GM06990 (cell line): ENCODE data around the gene WDR45.

Experiments
- DNase-seq: peaks from one replicate; pipeline ENCODE4 v3.0.0-alpha.2; 2011; ENCODE audit not compliant: insufficient read length; ENCODE audit errors: extremely low read depth
- H3K27me3 ChIP-seq: replicated peaks from 2 replicates; pipeline ENCODE4 v1.6.0; 2011; ENCODE audit warnings: low read length; ENCODE audit not compliant: control insufficient read depth, insufficient read depth
- H3K36me3 ChIP-seq: 2 replicates; pipeline ENCODE4 v1.5.1; 2011; ENCODE audit warnings: low read length; ENCODE audit not compliant: control insufficient read depth, insufficient read depth
- H3K4me3 ChIP-seq: replicated peaks from 2 replicates; pipeline ENCODE4 v1.5.1; 2011; ENCODE audit warnings: low read depth, mild to moderate bottlenecking, control low read depth, low read length
- TF ChIP-seq, protein P1 (sequence below): IDR thresholded peaks from 2 replicates; pipeline ENCODE4 v1.5.1; 2011; ENCODE audit warnings: low read length, control low read depth, mild to moderate bottlenecking, inconsistent platforms; ENCODE audit not compliant: insufficient read depth, poor library complexity, severe bottlenecking

The WDR45 gene

GRCh38 chrX:49089553-49089952, 9.9 kb upstream of the WDR45 start:
- TF ChIP-seq, protein P1, sequence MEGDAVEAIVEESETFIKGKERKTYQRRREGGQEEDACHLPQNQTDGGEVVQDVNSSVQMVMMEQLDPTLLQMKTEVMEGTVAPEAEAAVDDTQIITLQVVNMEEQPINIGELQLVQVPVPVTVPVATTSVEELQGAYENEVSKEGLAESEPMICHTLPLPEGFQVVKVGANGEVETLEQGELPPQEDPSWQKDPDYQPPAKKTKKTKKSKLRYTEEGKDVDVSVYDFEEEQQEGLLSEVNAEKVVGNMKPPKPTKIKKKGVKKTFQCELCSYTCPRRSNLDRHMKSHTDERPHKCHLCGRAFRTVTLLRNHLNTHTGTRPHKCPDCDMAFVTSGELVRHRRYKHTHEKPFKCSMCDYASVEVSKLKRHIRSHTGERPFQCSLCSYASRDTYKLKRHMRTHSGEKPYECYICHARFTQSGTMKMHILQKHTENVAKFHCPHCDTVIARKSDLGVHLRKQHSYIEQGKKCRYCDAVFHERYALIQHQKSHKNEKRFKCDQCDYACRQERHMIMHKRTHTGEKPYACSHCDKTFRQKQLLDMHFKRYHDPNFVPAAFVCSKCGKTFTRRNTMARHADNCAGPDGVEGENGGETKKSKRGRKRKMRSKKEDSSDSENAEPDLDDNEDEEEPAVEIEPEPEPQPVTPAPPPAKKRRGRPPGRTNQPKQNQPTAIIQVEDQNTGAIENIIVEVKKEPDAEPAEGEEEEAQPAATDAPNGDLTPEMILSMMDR, result no peak

DNA sequence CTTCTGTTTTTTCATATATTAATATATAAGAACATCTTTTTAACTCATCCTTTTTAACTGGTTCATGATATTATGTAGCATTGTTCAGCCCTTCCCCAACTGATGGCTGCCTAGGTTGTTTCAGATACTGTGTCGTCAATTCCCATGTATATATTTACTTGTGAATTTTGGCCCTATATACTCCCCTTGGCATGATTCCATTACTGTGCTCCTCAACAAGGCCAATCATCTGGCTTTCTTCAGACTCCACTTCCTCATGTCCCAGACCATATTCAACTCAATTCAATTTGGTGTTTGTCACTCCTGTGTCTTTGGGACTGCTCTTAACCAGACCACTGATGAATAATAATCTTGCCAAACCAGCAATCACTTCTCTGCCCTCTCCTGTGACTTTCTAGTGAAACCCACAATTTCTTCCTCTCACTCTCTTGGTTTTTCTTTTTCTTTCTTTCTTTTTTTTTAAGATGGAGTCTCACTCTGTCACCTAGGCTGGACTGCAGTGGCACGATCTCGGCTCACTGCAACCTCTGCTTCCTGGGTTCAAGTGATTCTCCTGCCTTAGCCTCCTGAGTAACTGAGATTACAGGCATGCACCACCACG, 2.7 kb upstream of the WDR45 start:
- DNase-seq, result no peak
- no peak overlapping the region for H3K4me3 ChIP-seq
- TF ChIP-seq, protein P1, result no peak
- H3K36me3 ChIP-seq, result no peaks in the 10 kb centered on the region; the same call in 1 of the 2 replicates
- no peaks in the 10 kb centered on the region for H3K27me3 ChIP-seq

More at GRCh38 chrX:49089553-49089952, 9.9 kb upstream of the WDR45 start:
- no peak overlapping the region for H3K4me3 ChIP-seq
- H3K36me3 ChIP-seq, result no peaks in the 10 kb centered on the region
- H3K27me3 ChIP-seq, result no peaks in the 10 kb centered on the region
- no peak for DNase-seq

DNA sequence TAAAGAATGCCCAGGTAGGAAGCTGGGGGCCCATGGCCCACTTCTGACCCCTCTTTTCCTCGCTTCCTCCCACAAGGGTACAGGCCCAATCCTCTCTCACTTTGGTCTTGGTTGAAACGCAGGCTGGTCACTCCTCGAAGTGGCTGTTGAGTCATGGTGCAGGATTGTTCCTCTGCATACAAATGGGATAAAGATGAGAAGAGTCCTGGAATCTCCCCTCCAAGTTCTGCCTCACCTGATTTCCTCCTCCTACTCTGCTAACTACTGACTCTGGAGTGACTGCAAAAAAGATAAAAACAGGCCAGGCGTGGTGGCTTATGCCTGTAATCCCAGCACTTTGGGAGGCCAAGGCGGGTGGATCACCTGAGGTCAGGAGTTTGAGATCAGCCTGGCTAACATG, 1.7 kb downstream of the WDR45 start:
- H3K27me3 ChIP-seq, result no peaks in the 10 kb centered on the region
- TF ChIP-seq, protein P1, result no peak
- DNase-seq, result no peak
- peaks cover 2% of the 10 kb centered on the region; the same call in 1 of the 2 replicates for H3K36me3 ChIP-seq
- H3K4me3 ChIP-seq, result no peak overlapping the region

GRCh38 chrX:49075347-49075746, 4.3 kb downstream of the WDR45 start:
- TF ChIP-seq, protein P1, result no peak
- H3K27me3 ChIP-seq, result no peaks in the 10 kb centered on the region
- no peak for DNase-seq
- H3K4me3 ChIP-seq, result no peak overlapping the region
- peaks cover 2% of the 10 kb centered on the region; the same call in 1 of the 2 replicates for H3K36me3 ChIP-seq

DNA sequence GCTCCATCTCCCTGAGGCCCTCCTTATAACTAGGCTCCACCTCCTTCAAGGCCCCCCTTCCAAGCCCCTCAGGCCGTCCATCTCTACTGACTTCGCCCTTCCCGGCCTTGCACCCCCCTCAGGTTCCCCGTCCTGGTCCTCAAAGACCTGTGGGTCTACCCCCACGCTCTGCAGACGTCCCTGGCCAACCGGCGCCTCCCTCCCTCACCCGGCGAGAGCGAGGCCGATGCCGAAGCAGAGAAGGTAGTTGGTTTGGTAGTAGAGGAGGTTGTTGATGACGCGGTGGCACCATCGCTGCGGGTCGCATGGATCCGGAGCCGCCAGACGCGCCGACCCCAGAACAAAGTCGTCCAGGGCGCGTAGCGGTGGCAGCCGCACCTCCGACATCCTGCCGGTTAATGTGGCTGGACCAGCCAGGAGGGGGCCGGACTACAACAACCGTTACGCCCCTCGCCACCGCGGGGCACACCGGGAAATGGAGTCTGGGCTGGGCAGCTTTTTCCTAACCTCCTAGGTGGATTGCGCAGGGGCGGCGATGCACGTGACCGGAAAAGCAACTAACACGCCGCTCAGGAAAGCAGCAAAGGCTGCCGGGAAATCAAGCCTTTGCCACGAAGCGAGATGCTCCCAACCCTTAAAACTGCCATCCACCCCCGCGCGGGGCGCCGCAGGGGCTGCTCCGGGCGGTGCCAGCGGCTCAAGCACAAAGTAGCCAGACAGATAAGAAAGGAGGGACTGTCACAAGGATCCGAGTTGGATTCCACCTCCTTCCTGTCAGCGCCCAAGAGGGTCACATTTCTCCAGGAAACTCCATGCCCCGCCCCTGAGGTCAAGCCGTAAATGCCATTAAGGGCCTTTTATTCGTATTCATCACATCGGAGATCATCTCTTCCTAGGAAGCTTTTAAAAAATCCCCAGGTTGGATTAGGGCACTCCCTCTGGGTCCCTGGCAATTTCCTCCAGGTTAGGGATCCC, 5.8 kb downstream of the WDR45 start, which contains the start of gene PRAF2:
Gene PRAF2 (minus strand): TSS at position 402 of the 975 bp plus-strand sequence. CDS start 15 bp downstream, at position 387.
- Histone ChIP-seq H3K27me3 (no peaks in the 10 kb centered on the region), H3K36me3 (peaks cover 2% of the 10 kb centered on the region; the same call in 1 of the 2 replicates), H3K4me3 (peak within 1 kb of the TSS; percentile 67)
- TF ChIP-seq, protein P1, result no peak
- DNase-seq, result peak; percentile 88
